K562 (cell line): ENCODE measurements around the gene SETD5. TPM values are rescaled to one million over a fixed set of nuclear protein-coding genes. Genes with fewer than 3 reads are reported as not detected.

ENCODE experiments used
- ATF4 ChIP-seq: fragments of 450-650 bp; formaldehyde crosslinking; IDR thresholded peaks from 2 replicates; pipeline ENCODE4 v1.4.0; 2022; ENCODE audit warnings: mild to moderate bottlenecking, moderate library complexity
- CGGBP1 ChIP-seq: fragments of 250-450 bp; sonication (Bioruptor Pico); IDR thresholded peaks from 2 replicates; pipeline ENCODE4 v1.9.0; 2021; ENCODE audit warnings: mild to moderate bottlenecking
- CREB5 ChIP-seq: fragments of 250-450 bp; sonication (Bioruptor Pico); IDR thresholded peaks from 2 replicates; pipeline ENCODE4 v1.5.0; 2020; ENCODE audit warnings: mild to moderate bottlenecking
- CREBBP ChIP-seq: IDR thresholded peaks from one replicate; pipeline ENCODE4 v1.6.1; 2012; ENCODE audit warnings: low read depth, mild to moderate bottlenecking, control low read depth, inconsistent platforms, low read length
- ETV1 ChIP-seq: fragments of 450-650 bp; conservative IDR thresholded peaks from 2 replicates; pipeline ENCODE4 v1.6.1; 2016; ENCODE audit warnings: missing genetic modification characterization, control low read depth, low read depth, missing compliant biosample characterization
- HDAC3 ChIP-seq: fragments of 450-650 bp; IDR thresholded peaks from 2 replicates; pipeline ENCODE4 v1.6.1; 2018; ENCODE audit warnings: borderline replicate concordance, mild to moderate bottlenecking, moderate library complexity; ENCODE audit not compliant: partially characterized antibody
- HMG20B ChIP-seq: fragments of 250-450 bp; sonication (Bioruptor Pico); IDR thresholded peaks from 2 replicates; pipeline ENCODE4 v1.5.0; 2021; ENCODE audit warnings: mild to moderate bottlenecking
- ILF3 ChIP-seq: fragments of 450-650 bp; IDR thresholded peaks from 2 replicates; pipeline ENCODE4 v1.6.1; 2018; ENCODE audit warnings: antibody characterized with exemption, mild to moderate bottlenecking, moderate library complexity, borderline replicate concordance
- IRF1 ChIP-seq: sonication (generic); formaldehyde crosslinking; IDR thresholded peaks from 2 replicates; pipeline ENCODE4 v1.8.0; 2022; ENCODE audit warnings: missing genetic modification reagents, mild to moderate bottlenecking, borderline replicate concordance
- KDM4B ChIP-seq, 2 experiments: fragments of 450-650 bp in 1 of 2; sonication (generic) in 1 of 2; IDR thresholded peaks; 2 replicates each; pipeline ENCODE4 v1.6.1; 2016 to 2017; ENCODE audit warnings: borderline replicate concordance in 2 of 2, antibody characterized with exemption in 1 of 2, low read depth in 1 of 2, mild to moderate bottlenecking in 1 of 2
- KLF10 ChIP-seq: fragments of 250-450 bp; sonication (Bioruptor Pico); IDR thresholded peaks from 2 replicates; pipeline ENCODE4 v1.6.1; 2021; ENCODE audit warnings: matching md5 sums
- MECOM ChIP-seq: fragments of 250-450 bp; sonication (Bioruptor Pico); IDR thresholded peaks from 2 replicates; pipeline ENCODE4 v1.8.0; 2022; ENCODE audit warnings: inconsistent platforms
- MITF ChIP-seq: IDR thresholded peaks from 2 replicates; pipeline ENCODE4 v1.6.1; 2014; ENCODE audit warnings: antibody characterized with exemption
- NRF1 ChIP-seq, 2 experiments: fragments of 450-650 bp; IDR thresholded peaks in 1 of 2; conservative IDR thresholded peaks in 1 of 2; 2 replicates each; pipeline ENCODE4 v1.6.1; 2014; ENCODE audit warnings: mild to moderate bottlenecking in 2 of 2
- POU5F1 ChIP-seq: fragments of 150-350 bp; IDR thresholded peaks from 2 replicates; pipeline ENCODE4 v1.6.1; 2014; ENCODE audit warnings: borderline replicate concordance, low read length, low read depth, mild to moderate bottlenecking; ENCODE audit not compliant: partially characterized antibody
- SREBF2 ChIP-seq: sonication (generic); formaldehyde crosslinking; IDR thresholded peaks from 2 replicates; pipeline ENCODE4 v1.4.0; 2020; ENCODE audit warnings: mild to moderate bottlenecking, missing genetic modification reagents
- SRSF7 ChIP-seq: fragments of 200-400 bp; formaldehyde crosslinking; optimal IDR thresholded peaks from 2 replicates; pipeline ENCODE3; 2017; ENCODE audit warnings: mild to moderate bottlenecking, low read depth, low read length
- STAT5A ChIP-seq: IDR thresholded peaks from 2 replicates; pipeline ENCODE4 v1.6.1; 2012; ENCODE audit warnings: low read length, inconsistent platforms, borderline replicate concordance
- TCF15 ChIP-seq: fragments of 250-450 bp; sonication (Bioruptor Pico); IDR thresholded peaks from 2 replicates; pipeline ENCODE4 v1.8.0; 2022; ENCODE audit warnings: moderate library complexity, mild to moderate bottlenecking, inconsistent platforms
- TEAD2 ChIP-seq: fragments of 450-650 bp; IDR thresholded peaks from 2 replicates; pipeline ENCODE4 v1.6.1; 2016; ENCODE audit warnings: missing genetic modification characterization, control low read depth, missing compliant biosample characterization
- YBX1 ChIP-seq: fragments of 450-650 bp; IDR thresholded peaks from 2 replicates; pipeline ENCODE4 v1.7.1; 2016; ENCODE audit warnings: mild to moderate bottlenecking
- ZBTB43 ChIP-seq: sonication (generic); formaldehyde crosslinking; IDR thresholded peaks from 2 replicates; pipeline ENCODE4 v1.8.0; 2023; ENCODE audit warnings: mild to moderate bottlenecking, missing genetic modification reagents
- ZNF143 ChIP-seq: sonication (generic); formaldehyde crosslinking; IDR thresholded peaks from 2 replicates; pipeline ENCODE4 v1.9.0; 2022; ENCODE audit warnings: mild to moderate bottlenecking, missing genetic modification reagents
- ZNF589 ChIP-seq: fragments of 200-800 bp; sonication (Bioruptor generic); IDR thresholded peaks from 2 replicates; pipeline ENCODE4 v1.6.1; 2016; ENCODE audit warnings: low read depth, missing genetic modification characterization, missing compliant biosample characterization
- polyA plus RNA-seq, 8 experiments: library from polyadenylated mRNA; depleted of rRNA in 4 of 8; stranded (reverse) in 5 of 8; unstranded in 3 of 8; fragments of >200 nt; fragmentation: Nextera tagmentation in 2 of 8; fragmentation: Illumina TruSeq in 1 of 8; extraction: Ambion mirVana in 2 of 8; extraction: Trizol in 1 of 8; gene quantifications; 2 replicates each; pipeline versions ENCODE4 v1.2.1 to v1.2.3, GENCODE V29; 2011 to 2014; ENCODE audit warnings: inconsistent platforms in 1 of 8, missing spikeins in 1 of 8
- total RNA-seq, 7 experiments: library from RNA; depleted of rRNA in 6 of 7; stranded (reverse); fragments of >200 nt in 6 of 7; fragmentation: Illumina TruSeq in 2 of 7; extraction: Trizol in 2 of 7; gene quantifications; 2 replicates each; pipeline versions ENCODE4 v1.2.1 to v1.2.3, GENCODE V29; 2011 to 2021; ENCODE audit warnings: low replicate concordance in 1 of 7

The SETD5 gene
- total and polyA plus RNA-seq, 9 of the 15 experiments (the other 6 are each of a cell fraction or from before 2014, with no cell fraction given), result 20.8 to 135 (median 87.2) TPM

- TF ChIP-seq IRF1, result no peak
- no peak for TF ChIP-seq CREBBP
- peak; percentile 35 for TF ChIP-seq HDAC3
- no peak for TF ChIP-seq KDM4B (IDR thresholded peaks at IDR 0.05; ENCODE audit: borderline replicate concordance in 2 of 2, low read depth in 1 of 2)
- no peak for TF ChIP-seq CREB5 (CRISPR knock-in tag)
- no peak for TF ChIP-seq STAT5A
- no peak for TF ChIP-seq ATF4 (CRISPR knock-in tag)
- TF ChIP-seq TEAD2 (tag), result no peak
- no peak for TF ChIP-seq ZBTB43 (CRISPR knock-in tag)
- TF ChIP-seq SRSF7, result no peak
- TF ChIP-seq ZNF589 (CRISPR knock-in tag), result peak; percentile 91; the same call in 1 of the 2 replicates
- no peak for TF ChIP-seq ILF3
- 0 out of 2 replicates have a peak, but pooled peaks have one; percentile 49 for TF ChIP-seq CGGBP1 (CRISPR knock-in tag)
- no peak for TF ChIP-seq YBX1
- TF ChIP-seq ETV1 (tag), result no peak
- TF ChIP-seq MECOM (CRISPR knock-in tag), result no peak
- TF ChIP-seq HMG20B (CRISPR knock-in tag), result no peak
- TF ChIP-seq POU5F1, result no peak
- TF ChIP-seq SREBF2 (CRISPR knock-in tag), result no peak
- TF ChIP-seq MITF, result no peak
- TF ChIP-seq KLF10, result no peak
- TF ChIP-seq NRF1 (conservative IDR thresholded peaks at IDR 0.05 in 1 of 2, IDR thresholded peaks at IDR 0.05 in 1 of 2), result no peak
- no peak for TF ChIP-seq ZNF143 (CRISPR knock-in tag)
- TF ChIP-seq TCF15 (CRISPR knock-in tag), result no peak
These were observed 1.1 kb upstream of the SETD5 start (continued) for GRCh38 chr3:9396301-9396631.
